GM18867 (cell line): ENCODE data around the gene TMEFF2.
A peak's percentile ranks its signal among the peaks of the same experiment; 100 is the strongest.
"Not testable (repeated sequence)": the region's sequence is repeated elsewhere in the genome, so short reads cannot be mapped to it uniquely, and the experiment has no call there.

ENCODE experiments used
- ATAC-seq: cut with Tn5 transposase; IDR thresholded peaks from one replicate; pipeline ENCODE4 v1.9.1; 2021; ENCODE audit warnings: mild to moderate bottlenecking, moderate library complexity; ENCODE audit not compliant: unreplicated experiment

Gene TMEFF2

DNA sequence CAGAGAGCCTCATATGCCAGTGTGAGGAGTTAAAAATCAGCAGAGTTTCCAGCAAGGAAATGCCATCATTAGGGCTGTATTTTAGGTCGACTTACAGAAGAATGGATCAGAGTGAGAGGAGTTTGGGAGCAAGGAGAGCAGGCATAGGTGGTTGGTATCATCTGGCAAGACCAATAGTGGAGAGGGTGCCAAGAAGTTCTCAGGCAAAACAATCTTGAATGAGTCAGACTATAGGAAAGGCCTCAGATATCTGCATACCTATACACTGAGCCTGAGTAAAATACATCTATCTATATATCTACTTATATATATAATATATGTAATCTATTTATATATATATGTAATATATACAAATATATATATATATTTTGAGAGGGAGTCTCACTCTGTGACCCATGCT is 57.3 kb downstream of the TMEFF2 start:
- ATAC-seq: no peak

- ATAC-seq: not testable (repeated sequence)
Observed at GRCh38 chr2:192132604-192133003, 62.1 kb downstream of the TMEFF2 start.

DNA sequence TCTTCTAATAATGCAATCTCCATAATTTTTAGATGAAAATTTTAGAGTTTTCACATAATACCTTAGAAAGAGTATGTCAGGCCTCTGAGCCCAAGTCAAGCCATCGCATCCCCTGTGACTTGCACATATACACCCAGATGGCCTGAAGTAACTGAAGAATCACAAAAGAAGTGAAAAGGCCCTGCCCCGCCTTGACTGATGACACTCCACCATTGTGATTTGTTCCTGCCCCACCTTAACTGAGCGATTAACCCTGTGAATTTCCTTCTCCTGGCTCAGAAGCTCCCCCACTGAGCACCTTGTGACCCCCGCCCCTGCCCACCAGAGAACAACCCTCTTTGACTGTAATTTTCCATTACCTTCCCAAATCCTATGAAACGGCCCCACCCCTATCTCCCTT is 64.4 kb downstream of the TMEFF2 start:
- not testable (repeated sequence) for ATAC-seq

DNA sequence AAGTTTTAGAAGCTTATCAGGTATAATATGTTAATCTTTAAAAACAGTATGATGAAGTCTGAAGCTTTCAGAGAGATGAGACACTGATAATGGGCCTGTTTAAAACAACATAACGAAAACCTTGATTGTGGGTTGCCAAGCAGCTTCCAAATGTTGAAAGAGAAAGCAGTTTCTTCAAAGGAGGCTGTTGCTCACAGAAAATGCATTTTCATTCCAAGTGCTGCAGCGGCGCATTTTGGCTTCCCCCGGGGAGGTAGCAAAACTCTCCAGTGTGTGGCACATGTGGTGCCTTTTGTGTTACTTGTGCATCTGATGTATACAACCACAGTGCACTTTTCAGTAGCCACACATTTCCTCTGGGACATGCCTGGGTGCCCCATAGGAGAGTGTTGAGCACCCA is 66.1 kb downstream of the TMEFF2 start:
- no peak for ATAC-seq

DNA sequence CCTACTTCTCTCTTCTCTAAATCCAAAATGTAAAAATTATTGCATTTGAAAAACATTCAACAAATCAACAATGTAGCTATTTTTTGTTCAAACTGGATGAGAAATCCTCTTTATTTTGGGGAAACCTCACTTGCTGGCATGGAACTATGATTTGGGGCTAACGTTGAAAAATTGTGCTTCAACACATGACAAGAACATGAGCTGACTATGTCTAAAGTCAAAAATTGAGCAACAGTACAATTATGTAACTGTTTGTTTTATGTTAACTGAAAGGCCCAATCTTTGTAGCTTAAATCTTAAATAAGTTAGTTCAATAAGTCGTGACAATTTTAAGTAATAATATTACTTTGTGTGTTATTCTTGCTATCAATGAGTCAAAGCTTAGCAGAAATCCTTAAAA is 67.3 kb downstream of the TMEFF2 start:
- ATAC-seq: no peak

DNA sequence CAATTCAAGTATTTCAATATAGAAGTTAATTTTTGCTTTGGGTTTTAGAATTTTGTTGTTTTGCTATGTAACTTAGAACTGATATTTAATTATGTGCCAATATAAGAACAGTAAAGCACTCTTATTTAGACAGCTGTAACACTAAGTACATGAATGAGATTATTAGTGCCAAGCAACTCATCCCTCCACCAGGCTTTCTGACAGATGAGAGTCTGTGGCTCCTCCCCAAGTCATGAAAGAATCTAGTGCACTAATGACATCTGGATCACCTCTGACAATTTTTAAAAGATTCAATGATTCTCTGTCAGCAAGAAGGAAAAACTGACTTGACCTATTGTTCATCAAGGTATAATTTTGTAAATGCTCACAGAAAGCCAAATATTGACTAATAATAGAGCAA is 67.8 kb downstream of the TMEFF2 start:
- ATAC-seq: no peak

DNA sequence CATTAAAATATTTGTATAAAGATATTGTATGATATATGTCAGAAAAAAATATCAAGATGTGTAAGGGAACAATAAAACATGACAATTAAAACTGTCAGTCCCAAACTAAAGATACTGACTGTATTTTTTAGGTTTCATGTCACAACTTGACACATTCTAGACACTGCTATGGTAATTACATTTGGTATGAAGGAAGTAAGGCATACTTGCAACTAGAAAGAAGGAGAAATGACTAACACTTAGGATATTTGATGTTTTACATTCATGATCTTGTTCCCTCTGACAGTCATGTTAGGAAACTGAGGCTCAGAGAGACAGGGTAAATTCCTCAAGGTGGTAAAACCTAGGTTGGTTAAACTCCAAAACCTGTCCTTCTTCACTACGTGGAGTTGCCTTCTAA is 68.3 kb downstream of the TMEFF2 start:
- no peak for ATAC-seq

DNA sequence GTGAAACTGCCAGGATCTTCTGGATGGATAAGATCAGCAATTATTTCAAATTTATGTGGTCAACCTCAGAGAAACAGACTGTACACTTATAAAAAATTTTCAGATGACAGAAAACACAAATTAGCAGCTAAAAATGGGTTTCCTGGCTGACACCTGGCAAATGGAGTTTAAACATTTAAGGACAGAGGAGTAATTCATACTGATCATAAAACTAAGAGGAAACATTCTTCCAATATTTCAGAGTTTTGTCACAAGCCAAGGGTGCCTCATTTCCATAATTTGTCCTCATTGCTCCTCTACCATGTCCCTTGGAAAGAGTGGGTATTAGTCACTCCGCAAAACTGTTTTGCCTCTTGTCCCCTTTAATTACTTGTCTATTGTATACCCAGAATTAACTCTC is 70.2 kb downstream of the TMEFF2 start:
- ATAC-seq: no peak

- ATAC-seq: no peak
Observed at GRCh38 chr2:192123847-192124246, 70.9 kb downstream of the TMEFF2 start.

GRCh38 chr2:192122946-192123345 is 71.8 kb downstream of the TMEFF2 start:
- no peak for ATAC-seq

DNA sequence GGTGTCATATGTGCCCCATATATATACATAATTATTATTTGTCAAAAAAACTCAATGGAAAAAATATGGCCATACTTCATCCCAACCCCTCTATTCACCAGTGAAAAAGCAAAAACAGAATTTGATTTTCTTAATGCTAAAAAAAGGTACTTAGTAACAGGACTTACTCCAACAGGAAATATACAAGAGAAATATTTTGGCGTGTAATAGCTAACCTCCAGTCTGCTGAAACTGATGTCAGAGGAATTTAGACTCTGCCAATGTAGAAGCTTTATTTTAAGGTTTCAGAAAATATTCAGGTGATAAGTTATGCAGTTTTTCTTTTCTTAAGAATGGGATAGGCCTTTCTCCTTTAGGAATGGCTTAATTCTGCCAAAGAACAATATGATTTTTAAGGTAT is 72.6 kb downstream of the TMEFF2 start:
- ATAC-seq: no peak

DNA sequence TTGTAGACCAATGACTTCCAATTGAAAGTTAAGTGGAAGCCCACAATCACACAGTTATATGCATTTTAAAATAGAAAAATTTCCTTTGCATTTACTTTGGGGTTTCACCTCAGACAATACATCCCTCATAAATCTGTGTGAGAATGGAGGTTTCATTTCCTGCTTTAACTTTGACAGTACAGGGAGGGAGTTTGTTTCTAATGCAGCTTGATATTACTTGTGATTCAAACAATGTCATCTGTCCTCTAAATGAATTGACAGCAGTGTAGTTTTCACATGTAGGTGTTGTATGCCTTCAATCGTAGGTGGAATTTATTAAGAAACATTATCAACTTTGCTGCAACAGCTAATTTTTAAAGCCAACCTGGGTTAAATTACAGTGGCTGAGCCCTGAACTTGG is 75.2 kb downstream of the TMEFF2 start:
- ATAC-seq: no peak

DNA sequence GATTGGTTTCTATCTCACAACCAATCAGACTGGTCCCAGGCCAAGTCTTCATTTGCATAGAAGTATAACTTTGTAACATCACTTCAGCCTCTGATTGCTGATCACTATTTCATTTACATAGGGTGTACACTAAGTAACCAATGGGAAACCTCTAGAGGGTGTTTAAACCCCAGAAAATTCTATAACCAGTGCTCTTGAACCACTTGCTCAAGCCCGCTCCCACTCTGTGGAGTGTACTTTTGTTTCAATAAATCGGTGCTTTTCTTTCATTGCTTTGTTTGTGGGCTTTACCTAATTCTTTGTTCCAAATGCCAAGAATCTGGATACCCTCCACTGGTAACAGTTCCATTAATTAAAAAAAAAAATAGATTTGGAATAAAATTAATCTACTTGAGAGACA is 77.0 kb downstream of the TMEFF2 start:
- no peak for ATAC-seq

GRCh38 chr2:192111536-192111935 is 83.2 kb downstream of the TMEFF2 start:
- not testable (repeated sequence) for ATAC-seq

DNA sequence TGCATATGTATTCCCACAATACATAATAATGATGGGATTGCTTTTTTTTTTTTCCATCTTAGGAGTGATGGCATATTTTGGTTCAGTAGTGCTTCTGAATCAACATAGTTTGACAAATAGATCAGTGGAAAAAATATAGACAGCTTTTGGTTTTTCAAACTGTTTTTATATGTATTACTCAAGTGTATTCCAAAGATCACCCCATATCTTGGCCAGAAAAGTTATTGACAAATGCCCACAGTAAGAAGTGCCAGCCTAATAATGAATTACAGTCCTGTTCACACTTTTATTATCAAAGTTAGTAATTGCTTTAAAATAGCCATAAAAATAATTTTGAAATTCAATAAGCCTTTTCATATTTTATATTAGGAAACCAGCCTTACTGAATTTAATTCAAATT is 95.0 kb downstream of the TMEFF2 start:
- no peak for ATAC-seq

DNA sequence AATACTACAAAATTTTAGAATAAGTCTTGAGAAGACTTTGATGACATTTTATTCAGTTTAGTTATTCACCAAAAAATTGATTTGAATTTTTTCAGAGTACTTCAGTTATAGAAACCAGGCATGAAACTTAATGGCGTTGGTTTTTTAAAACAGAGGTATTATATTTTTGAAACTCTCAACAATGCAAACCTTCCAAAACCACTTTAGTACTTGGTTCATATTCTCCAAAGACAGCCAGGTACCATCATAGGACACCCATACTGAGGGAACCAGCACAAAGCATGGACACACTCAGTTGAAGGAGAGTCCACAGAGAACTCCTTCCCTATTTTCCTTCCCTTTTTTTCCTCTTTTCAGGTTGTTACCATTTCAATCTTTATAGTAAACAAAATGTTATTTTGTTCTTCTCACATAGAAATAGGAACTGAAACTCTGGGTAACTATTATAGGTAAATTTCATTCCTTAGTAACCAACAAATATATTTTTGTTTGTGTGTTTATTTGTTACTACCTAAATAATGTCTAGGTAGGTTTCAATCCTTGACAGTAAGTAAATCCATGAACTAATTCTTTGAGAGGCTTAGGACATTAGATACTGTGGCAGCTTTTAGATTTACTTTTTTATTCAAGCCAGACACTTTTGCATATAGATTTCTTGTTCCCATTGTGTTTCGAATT is 95.8 kb downstream of the TMEFF2 start:
- ATAC-seq: peak; percentile 71

DNA sequence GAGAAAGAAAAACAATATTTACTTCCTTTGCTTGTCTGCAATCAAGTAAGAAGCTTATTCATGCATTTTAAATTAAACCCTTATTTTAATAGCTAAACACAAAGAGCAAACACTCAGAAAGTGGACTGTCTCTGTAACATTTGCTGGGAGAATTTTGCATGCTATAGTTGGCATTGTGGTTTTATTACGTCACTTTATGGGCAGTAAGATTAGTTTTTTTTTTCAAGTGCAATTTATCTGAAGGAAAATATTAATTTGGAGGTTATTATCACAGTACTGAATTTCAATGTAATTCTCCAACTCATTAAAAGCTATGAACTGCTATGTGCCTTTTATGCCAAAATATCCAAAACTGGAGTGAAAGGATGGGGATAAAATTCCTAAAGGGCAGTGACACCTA is 103.3 kb downstream of the TMEFF2 start:
- no peak for ATAC-seq

DNA sequence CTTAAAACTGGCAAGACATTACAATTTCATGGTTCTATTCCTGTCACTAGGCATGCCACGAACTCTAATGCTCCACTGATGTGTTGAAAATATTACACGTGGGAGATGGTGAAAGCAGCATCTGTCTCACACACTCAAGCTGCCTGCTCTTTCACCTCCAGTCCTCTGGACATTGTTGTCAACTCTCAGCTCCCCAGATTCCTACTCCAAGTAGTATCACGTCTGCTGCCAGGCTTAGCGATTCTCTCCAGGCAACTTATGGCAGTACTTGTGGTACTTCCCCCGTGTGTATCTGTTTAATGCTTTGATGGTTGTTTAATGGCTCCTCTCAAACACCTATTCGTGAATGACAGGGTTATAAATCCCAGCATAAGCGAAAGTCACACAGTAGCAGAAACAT is 103.8 kb downstream of the TMEFF2 start:
- ATAC-seq: no peak

GRCh38 chr2:192087398-192087958 is 107.3 kb downstream of the TMEFF2 start:
- ATAC-seq: no peak

DNA sequence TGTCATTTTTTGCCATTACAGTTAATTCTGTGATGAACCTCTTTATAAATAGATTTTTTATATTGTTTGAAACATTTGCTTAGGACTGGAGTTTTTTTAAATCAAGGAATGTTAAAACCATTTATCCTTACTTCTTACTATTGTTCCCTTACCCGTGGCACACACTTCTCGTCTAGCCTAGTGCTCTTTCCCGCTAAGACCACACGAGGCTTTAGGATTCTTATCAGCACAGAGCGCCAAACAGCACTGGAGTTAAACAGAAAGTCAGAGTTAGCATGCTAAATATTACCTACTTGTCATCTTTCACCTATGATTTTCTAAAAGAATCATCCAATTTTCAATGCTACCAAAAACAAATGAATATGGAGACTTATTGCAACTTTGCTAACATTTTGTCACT is 112.6 kb downstream of the TMEFF2 start:
- ATAC-seq: no peak

- not testable (repeated sequence) for ATAC-seq
Observed at GRCh38 chr2:192080096-192080495, 114.6 kb downstream of the TMEFF2 start.

- no peak for ATAC-seq
Observed at GRCh38 chr2:192073878-192074277, 120.9 kb downstream of the TMEFF2 start.

- no peak for ATAC-seq
Observed at GRCh38 chr2:192072778-192073177, 122.0 kb downstream of the TMEFF2 start.
